Ramos (cell line): ENCODE data around the gene CABP2.

Source experiments
- in situ Hi-C: fragments of 300-500 bp; cut with MboI; formaldehyde crosslinking; loops from one replicate; pipeline ENCODE4 v1.14.3; 2022; ENCODE audit warnings: low sequenced_read_pairs; ENCODE audit not compliant: unreplicated experiment

CABP2 gene

DNA sequence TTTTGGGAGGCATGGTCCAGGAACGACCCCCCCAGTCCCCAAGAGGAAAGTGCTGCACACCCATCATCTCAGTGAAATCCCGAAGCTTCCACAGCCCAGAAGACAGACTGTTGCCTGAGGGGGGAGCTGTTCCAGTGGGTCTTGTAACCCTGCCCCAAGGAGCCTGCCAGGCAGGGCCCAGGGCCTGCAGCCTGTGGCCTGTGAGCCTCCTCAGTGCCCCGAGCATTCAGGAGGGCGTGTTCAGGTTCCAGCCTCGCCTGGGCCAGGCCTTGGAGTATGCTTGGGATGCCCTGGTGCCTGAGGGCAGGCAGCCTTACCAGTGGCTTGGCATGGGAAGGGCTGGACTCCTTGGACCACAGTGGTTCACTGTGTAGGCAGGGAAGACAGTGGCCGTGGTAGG, 18.0 kb upstream of the CABP2 start:
- in situ Hi-C loops = no loop called here

DNA sequence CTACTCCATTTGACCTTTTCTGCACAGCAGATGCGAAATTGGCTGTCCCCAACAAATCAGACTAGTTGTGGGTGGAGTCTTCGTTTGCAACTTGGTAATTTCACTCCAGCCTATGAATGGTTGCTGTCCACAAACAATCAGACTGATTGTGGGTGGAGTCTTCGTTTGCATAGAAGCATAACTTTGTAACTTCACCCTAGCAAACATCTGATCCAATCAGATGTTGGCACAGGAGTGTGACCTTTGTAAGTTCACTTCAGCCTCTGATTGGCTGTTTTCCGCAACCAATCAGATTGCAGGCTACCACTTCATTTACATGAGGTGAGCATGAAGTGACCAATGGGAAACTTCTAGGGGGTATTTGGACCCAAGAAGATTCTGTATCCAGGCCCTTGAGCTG, 16.3 kb upstream of the CABP2 start:
- in situ Hi-C loops = no loop called here

DNA sequence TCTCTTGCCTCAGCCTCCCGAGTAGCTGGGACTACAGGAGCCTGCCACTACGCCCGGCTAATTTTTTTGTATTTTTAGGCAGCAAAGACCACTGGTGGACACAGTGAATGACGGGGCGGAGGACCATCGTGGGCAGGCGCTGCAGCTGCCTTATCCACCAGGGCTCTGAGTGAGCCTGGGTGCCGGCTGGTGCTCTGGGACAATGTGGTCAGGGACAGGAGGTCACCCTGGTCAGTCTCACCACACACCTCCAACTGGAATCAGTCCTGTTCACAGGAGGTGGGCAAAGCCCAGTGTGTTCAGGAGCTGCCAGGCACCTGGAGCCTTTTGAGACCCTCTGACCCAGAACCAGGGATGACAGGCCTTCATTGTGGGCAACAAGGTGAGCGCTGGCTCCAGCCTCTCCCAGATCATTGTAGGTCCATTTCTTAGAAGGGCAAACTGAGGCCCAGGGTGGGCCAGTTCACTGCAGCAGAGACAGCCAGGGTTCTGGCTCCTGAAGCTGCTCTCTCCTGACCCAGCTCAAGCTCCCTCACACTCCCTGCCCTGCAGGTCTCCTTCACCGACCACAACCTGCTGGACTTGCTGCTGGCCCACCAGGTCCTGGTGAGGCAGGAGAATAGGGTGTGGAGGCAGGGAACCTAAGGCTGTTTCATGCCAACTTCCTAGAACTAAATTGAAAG, 15.7 kb upstream of the CABP2 start:
- in situ Hi-C loops = no loop called here

DNA sequence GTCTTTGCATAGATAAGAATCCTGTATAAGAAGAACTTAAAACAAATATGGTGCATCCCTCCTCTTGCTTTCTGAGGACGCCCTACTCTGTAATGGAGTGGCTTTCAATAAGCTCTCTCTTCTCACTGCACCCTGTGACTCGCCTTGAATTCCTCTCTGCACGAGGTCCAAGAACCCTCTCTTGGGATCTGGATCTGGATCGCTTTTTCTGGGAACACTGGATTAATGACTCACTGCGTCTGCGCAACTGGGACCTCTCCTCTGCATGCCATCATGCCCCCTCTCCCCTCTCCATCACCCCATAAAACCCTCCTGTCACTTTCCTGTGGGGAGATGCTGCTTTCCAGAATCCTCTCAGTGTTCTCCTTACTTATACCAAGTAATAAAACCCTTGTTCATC, 15.1 kb upstream of the CABP2 start:
- in situ Hi-C loops = no loop called here

DNA sequence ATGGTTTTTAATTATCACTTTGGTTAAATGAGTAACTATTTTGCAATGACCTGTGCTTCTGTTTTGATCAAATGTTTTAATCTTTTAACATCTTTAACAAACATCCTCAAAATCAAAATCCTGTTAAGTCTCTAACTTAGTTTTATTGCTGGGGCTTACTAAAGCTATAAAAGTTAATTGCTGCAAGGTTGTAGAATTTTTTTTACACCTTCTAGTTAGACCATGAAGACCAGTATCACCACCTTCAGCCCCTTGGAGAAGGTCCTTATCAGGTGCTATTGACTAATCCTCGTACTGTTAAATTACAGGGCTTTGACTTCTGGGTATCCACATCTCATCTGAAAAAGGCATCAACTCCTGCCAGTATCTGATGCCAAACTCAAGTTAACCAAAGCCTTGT, 12.3 kb upstream of the CABP2 start:
- in situ Hi-C loops = no loop called here

DNA sequence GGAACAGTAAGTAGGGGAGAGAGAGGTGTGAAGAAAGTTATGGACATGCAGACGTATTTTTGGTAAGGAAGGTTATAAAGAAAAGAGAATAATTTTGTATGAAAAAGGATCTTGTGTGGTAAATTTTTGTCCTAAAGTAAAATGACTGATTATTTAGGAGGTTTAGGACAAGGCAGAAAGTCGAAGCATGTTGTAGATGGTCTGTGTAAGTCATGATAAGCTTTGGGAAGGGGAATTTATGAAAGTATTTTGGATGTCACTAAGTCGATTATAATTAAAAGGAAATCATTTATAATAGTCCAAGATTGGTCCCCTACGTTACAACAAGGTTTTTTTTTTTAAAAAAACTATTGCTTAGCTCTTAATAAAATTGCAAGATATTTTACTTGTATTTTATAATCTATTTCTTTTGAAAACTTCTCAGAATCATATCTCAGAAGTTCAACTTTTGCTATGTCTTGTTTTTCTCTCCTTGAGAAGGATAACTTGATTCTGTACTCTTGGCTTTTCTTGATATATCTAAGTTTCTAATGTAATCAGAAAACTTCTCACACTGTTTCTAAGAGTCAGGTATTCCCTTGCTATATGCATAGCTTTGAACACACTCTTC, 10.9 kb upstream of the CABP2 start:
- in situ Hi-C loops = no loop called here

DNA sequence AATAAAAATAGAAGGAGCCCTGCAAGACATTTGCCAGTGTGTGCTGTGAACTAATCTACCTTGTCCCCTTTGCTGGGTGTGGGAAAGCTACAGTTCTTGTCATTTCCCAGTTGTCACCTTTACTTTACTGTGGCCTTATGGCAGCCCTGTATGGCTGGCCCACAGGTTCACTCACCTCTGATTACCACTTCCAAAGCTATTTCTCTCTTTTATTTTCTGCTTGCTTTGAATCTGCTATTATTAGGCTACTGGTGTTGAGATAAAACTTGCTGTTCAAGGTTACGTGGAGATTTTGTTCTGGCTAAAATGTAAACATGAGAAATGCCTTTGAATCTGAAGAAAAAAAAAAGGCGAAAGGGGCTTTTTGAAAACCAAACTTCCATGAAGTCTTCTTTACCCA, 9.6 kb upstream of the CABP2 start:
- in situ Hi-C loops = no loop called here

DNA sequence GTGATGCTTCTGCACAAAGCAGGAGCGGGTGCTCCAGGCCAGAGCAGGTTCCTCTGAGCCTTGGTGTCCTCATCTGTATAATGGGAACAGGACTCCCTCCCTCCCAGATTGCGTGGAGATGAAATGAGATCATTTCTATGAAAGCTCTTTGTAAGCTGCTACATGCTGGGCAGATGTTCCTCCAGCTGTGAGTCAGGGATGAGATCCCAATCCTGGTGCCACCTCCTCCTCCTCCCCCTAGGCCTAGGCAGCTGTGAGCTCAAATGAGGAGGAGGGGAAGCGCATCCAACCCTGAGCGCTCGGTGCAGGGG, 7.0 kb upstream of the CABP2 start:
- in situ Hi-C loops = no loop called here

DNA sequence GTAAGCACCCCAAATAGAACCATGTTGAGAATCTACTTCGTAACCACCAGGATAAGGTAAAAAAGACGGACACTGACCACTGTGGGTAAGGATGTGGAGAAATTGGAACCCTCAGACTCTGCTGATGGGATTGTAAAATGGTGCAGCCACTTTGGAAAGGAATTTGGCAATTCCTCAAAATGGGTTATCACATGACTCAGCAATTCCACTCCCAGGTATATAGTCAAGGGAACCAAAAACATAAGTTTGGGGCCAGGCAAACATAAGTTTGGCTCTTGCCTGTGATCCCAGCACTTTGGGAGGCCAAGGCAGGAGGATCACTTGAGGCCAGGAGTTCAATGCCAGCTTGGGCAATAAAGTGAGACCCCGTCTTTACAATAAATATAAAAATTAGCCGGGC, 5.1 kb upstream of the CABP2 start:
- in situ Hi-C loops = no loop called here

DNA sequence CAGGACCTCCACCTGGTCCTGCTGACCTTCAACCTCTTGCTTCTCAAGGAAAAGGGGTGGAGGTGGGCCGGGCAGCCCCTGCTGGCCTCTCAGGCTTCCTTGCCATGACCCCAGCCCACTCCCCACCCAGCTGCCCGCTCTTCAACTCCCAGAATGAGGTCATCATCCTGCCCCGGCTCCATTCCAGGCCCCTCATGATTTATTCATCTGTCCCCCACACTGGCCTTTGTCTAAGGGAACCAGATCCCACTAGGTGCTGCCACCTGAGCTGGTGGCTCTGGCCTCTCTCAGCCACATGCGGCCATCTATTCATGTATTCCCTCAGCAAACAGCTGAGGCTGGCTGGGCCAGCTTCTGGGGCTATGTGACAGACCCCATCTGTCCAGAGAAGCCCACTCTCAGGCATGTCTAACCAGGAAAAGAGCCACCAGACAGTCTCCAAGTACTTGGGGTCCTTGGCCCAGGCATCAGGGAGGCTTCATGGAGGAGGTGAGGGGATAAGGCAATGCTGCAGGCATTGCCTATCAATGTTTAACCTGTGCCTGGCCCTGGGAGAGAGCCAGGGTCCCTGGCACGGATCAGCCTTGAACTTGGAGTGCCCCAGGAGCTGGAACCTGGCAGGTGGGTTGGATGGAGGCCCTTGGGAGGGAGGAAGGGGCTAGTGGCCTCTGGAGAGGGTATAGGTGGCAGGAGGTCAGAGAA, 2.2 kb upstream of the CABP2 start:
- in situ Hi-C loops = no loop called here

DNA sequence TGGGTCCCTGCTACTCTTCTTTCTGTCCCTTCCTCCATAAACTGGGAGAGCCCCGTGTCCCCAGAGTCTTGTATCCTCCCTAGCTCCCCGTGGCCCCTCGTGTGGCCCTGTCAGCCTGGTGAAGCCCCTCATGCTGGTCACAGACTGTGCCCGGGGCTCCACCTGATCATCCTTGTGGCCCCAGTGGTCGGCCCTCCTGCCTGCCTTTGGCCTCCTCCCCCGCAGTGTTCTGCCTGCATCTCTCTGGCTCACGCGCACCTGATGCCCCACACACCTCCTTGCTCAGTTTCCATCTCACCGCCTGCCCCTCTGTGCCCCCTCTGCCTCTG, 1.2 kb upstream of the CABP2 start:
- in situ Hi-C loops = no loop called here

DNA sequence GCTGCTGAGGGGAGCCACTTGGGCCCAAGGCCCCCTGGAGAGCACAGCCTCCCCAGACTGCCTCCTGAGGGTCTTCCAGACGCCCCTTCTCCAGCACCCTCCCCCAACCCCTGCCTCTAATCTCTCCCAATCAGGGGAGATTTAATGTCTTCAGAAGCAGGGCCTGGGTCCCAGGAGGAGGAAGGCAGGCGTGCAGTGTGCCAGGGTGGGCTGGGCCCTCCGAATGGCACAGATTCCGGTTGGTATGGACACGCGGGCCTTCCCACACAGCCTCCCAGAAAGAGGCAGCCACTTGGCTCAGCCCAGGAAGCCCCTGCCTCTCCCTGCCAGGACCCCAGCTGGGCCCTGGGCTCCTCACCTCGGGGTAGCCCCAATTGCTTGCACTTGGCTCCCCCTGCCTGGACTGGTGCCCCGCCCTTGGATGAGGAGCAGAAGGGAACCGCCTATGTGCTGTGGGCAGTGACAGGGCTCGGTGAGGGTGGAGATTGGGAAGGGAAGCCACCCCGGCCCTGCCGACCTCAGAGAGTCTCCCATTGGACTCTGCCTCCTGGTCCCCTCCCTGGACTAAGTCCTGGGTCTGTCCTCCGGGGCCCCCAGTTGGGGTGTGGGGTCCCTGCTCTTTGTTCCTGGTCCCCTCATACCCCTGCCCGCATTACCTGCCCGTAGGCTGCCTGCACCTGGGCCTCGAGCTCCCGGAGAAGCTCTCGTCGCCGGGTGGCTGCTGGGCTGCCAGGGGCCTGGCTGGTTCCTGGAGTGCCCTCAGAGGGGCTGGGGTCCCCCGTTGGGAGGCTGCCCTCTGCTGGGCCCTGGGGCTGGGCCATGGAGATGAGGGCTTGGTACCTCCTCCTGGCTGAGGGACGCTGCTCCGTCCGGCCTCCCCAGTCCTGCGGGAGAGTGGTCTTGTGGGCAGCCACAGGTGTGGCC, 572 bp upstream of the CABP2 start:
- in situ Hi-C loops = no loop called here

DNA sequence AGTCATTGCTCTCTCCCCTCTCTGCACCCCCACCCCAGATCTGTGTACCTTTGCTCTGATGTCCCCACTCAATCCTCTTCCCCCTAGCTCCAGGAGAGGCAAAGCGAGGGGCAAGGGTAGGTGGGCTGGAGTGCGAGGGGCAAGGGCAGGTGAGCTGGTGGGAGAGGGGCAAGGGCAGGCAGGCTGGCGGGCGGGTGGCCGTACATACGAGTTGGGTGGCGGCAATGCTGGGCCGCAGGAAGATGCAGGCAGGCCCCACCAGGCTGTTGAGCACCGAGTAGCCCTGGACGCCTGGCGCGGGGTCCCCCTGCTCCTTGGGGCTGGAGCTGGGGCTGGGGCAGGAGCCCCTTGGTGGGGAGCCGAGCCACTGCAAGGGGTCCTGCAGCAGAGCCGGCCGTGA, 908 bp downstream of the CABP2 start:
- in situ Hi-C loops = no loop called here

DNA sequence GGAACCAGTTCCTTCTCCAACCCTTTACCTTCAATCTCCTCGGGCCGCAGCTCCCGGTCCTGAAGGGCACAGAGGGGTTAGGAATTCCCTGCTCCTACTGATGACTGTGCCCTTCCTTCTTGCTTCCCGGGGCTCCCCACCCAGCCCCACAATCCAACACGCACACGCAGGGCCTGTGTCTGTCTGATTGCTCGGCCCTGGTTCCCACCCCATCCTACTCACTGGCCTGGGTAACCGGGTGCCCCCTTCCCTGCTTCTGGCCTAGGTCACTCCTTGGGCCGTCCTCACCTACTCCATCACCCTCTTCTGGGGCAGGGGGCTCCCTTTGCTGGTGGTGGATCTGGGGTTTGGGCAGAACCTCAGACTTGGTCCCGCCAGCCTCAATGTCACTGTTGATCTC, 1.3 kb downstream of the CABP2 start:
- in situ Hi-C loops = no loop called here

DNA sequence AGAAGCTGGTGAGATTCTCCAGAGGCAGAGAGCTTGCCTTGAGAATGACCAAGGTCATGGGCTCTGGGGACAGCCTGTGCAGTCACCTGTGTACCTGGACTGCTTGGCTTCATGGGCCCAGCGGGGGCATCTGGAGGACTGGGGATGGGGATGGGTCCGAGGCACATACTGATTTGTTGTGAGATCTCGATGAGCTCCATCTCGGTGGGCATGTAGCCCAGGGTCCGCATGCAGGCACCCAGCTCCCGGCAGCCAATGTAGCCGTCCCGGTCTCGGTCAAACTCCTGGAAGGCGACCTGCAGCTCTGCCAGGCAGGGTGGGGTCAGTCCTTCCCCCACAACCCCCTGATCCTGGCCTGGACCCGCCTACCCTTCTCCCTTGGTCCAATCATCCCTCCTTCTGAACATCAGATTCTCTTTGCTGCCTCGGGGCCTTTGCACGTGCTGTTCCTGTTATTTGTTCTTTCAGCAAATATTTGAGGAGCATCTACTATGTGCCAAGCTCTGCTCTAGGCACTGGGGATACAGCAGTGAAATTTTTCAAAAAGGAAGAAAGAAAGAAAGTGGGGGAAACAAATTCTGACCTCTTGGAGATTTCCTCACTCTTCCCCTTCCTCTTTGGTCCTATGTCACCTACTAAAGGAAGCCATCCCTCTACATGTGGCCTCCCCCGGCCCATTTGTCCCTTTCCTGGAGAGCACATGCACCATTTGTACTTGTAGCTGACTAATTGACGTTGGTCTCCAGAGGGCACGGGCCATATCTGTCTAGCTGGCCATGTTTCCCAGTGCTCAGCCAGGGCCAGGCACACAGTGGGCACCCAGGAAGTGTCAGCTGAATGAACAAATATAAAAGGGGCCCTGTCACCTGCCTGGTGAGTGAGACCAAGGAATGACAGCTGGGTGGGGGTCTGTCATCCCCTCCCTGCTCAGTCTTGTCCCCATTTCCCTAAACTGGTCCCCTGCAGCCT, 2.1 kb downstream of the CABP2 start:
- in situ Hi-C loops = no loop called here

DNA sequence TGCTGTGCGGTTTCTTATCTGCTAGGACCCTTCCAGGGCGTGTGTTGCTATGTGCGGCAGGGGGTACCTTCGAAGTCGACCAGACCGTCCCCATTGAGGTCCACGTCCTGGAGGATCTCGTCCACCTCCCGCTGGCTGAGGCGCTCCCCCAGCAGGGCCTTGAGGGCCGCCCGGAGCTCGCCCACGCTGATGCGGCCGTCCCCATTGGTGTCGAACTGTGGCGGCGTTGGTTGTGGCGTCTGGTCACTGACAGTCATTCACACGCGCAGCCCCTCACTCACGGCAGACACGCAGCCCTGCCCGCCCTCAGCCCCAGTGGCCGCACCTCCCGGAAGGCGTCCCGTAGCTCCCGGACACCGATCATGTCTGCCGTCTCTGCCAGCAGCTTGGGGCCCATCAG, 3.5 kb downstream of the CABP2 start:
- in situ Hi-C loops = no loop called here

DNA sequence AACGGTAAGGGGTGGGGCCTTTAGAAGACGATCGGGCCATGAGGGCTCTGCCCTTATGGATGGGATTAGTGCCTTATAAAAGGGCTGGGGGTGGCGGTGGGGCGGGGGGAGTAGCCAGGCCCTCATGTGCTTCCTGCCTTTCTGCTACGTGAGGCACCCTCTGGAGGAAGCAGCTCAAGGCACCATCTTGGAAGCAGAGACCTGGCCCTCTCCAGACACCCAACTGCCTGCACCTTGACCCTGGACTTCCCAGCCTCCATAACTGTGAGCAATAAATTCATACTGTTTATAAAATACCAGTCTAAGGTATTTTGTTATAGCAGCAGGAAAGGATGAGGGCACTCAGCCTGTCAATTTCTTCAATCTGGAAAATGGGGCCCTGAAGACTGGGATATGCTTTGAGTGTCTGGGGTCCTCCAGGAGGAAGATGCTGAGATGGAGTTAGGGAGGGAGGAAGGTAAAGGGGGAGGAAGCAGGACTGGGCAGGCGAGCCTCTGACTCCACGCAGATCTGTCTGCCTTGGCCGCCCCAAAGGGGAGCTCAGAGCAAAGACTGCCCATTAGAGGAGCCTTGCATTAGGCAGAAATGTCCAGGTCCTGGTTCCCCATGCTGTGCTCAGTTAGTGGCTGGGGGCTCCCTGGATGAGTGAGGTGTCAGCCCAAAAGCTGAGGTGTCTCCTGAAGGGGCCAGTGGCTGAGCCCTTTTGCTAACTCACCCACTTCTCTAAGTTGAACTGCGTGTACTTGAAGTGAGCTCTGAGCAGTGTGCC, 5.3 kb downstream of the CABP2 start:
- in situ Hi-C loops = no loop called here

DNA sequence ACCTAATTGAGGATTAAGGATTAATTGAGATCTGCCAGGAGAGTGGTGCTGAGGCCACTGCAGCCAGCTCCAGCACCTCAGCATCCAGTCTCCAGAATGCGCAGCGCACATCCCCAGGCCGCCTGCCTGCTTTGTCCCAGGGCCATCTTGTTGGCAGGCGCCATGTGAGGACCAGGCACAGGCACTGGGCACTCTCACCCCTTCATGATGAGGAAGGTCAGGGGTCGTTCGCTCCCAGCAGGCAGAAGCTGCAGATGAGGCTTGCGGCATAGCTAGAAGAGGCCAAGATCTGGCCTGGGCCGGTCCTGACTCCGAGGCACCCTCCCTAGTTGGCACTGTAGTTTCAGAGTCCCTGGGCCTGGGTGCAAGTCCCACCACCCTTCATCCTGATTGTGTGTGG, 6.4 kb downstream of the CABP2 start:
- in situ Hi-C loops = no loop called here

DNA sequence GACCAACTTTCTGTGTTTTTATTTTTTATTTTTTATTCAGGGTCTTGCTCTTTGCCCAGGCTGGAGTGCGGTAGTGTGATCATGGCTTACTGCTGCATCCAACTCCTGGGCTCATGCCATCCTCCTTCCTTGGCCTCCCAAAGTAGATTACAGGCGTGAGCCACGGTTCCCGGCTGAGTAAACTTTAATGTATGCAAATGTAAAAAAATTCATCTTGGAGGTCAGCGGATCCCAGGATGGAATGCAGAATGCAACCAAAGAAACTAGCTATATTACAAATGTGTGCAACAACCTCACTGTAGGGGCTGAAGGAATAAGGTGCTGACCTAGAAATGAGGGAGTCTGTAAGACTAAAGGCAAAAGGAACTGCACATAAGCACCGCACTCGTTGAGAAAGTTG, 9.1 kb downstream of the CABP2 start:
- in situ Hi-C loops = no loop called here
